Lower leg skin (tissue), 4 donors: Measurements from ENCODE around the gene RNGTT. TPM values are rescaled to one million over a fixed set of nuclear protein-coding genes. Genes with fewer than 3 reads are reported as not detected.
"Not testable (repeated sequence)": the region's sequence is repeated elsewhere in the genome, so short reads cannot be mapped to it uniquely, and the experiment has no call there.

Experiments
- DNase-seq, 2 donors: peaks; one replicate each; pipeline ENCODE4 v3.0.0-alpha.2; 2019; ENCODE audit warnings: low spot score in 2 of 2
- H3K4me3 ChIP-seq: fragments of 200-600 bp; sonication (generic); 2 replicates; pipeline ENCODE4 v1.5.1; 2017; ENCODE audit warnings: mild to moderate bottlenecking, low read depth; ENCODE audit not compliant: poor library complexity, severe bottlenecking
- CTCF ChIP-seq, 3 donors: fragments of 450-650 bp; IDR thresholded peaks; one replicate each; pipeline ENCODE4 v1.5.1; 2016; ENCODE audit warnings: antibody characterized with exemption in 3 of 3, mild to moderate bottlenecking in 3 of 3, moderate library complexity in 2 of 3
- POLR2A ChIP-seq, 2 donors: fragments of 450-650 bp; IDR thresholded peaks; one replicate each; pipeline ENCODE4 v1.6.1; 2016 to 2017; ENCODE audit warnings: antibody characterized with exemption in 2 of 2, mild to moderate bottlenecking in 1 of 2, moderate library complexity in 1 of 2
- WGBS, 2 donors: methylation state at CpG; one replicate each; pipeline ENCODE4 v1.1.5; 2018; 5-methylcytosine and 5-hydroxymethylcytosine counted together
- intact Hi-C: fragments of 100-400 bp; cut with DNase I; formaldehyde crosslinking; loops from one replicate; pipeline ENCODE4 v1.15.0; 2023; ENCODE audit warnings: low total_unique reads
- total RNA-seq, 4 donors: library from RNA; depleted of rRNA; stranded (reverse); fragments of >200 nt; gene quantifications; one replicate each; pipeline ENCODE4 v1.1.0, GENCODE V29; 2016

The RNGTT gene
- total RNA-seq, 4 donors from 2014 or later = 9.3 to 12.0 (median 11.1) TPM

- no peak overlapping the region for H3K4me3 ChIP-seq
- intact Hi-C loops = no loop called here
- TF ChIP-seq POLR2A (IDR thresholded peaks at IDR 0.05) (no peak), CTCF (IDR thresholded peaks at IDR 0.05) (no peak)
- DNase-seq = no peak
- 85 to 91% methylated on average over 3 of the region's 3 CpGs for WGBS, 2 donors
These were observed 49.9 kb downstream of the RNGTT start for GRCh38 chr6:88913471-88913870.

- intact Hi-C loops = no loop called here
- no peak for DNase-seq
- 74 to 77% methylated on average over 7 of the region's 7 CpGs for WGBS, 2 donors
- no peak overlapping the region for H3K4me3 ChIP-seq
- no peak for TF ChIP-seq CTCF (IDR thresholded peaks at IDR 0.05)
- TF ChIP-seq POLR2A (IDR thresholded peaks at IDR 0.05) = no peak
These were observed 52.3 kb downstream of the RNGTT start for GRCh38 chr6:88910922-88911778.

- no peak overlapping the region for H3K4me3 ChIP-seq
- 69 to 79% methylated on average over 8 to 9 of the region's 9 CpGs for WGBS, 2 donors
- TF ChIP-seq CTCF (IDR thresholded peaks at IDR 0.05) = no peak
- no peak for TF ChIP-seq POLR2A (IDR thresholded peaks at IDR 0.05)
- DNase-seq = no peak
- intact Hi-C loops = no loop called here
These were observed 54.5 kb downstream of the RNGTT start for GRCh38 chr6:88908598-88909548.

- H3K4me3 ChIP-seq, intact Hi-C loops, DNase-seq: not testable (repeated sequence)
- WGBS, 2 donors = 71 to 72% methylated on average over 2 of the region's 2 CpGs
These were observed 56.3 kb downstream of the RNGTT start for GRCh38 chr6:88907148-88907547.

- WGBS, 2 donors = 97% methylated on average over 2 of the region's 2 CpGs
- no peak for TF ChIP-seq CTCF (IDR thresholded peaks at IDR 0.05)
- no peak for TF ChIP-seq POLR2A (IDR thresholded peaks at IDR 0.05)
- no peak for DNase-seq
- intact Hi-C loops = no loop called here
- no peak overlapping the region for H3K4me3 ChIP-seq
These were observed 63.7 kb downstream of the RNGTT start for GRCh38 chr6:88899569-88900316.
